ENCODE results near the gene TAB2.
"Not testable (repeated sequence)": the region's sequence is repeated elsewhere in the genome, so short reads cannot be mapped to it uniquely, and the experiment has no call there.

TAB2 gene

GRCh38 chr6:149316108-149316727 lies 1.3 kb upstream of the TAB2 start:
- DNase-seq (ENCODE audit: low read depth, low spot score): no peak
- in situ Hi-C loops (cut with HindIII; ENCODE audit: low sequenced_read_pairs): no loop called here
- no peak for TF ChIP-seq CTCF (IDR thresholded peaks at IDR 0.05; ENCODE audit: low read depth, low read length)
- H3K4me3 ChIP-seq (ENCODE audit: low read depth, low read length): peak overlapping the region; percentile 75

DNA sequence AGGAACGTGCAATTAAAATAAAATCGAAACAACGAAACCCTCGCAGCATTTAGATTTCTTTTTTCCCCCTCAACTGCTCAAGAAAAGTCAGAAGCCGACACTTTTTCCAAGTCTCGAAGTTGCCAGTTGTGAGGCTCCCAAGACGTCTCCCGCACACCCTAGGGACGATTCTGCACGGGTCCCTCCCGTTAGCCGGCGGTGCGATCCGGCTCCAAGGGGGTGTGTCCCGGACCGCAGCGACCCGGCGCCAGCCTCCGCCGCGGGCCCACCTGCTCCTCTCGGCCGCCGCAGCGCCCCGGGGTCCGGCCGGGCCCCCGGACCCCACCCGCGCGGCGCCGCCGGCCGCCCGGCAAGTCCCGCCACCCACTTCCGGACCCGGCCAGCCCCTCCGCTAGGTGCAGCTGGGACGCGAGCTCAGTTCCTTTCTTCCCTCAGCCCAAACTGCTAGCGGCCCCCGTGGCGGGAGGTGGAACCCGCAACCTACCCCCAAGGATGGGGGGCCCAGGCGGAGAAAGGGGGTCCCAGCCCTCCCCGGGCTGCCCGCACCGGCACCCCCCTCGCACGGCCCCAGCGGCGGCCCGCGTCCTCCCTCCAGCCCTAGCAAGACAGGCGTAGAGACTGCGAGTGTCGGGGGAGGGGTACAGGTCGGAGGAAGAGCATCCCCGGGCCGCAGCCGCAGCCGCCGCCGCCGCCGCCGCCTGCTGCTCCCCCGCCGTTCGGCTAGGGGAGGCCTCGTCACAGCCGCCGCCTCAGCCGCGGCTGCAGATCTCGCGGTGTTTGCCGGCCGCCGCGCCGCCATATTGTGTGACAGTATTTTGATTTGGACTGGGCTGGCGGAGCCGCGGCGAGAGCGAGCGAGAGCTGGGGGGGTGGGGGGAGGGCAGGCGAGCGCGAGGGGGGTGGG lies 520 bp upstream of the TAB2 start:
- no peak for TF ChIP-seq CTCF (IDR thresholded peaks at IDR 0.05; ENCODE audit: low read depth, low read length)
- in situ Hi-C loops (cut with HindIII; ENCODE audit: low sequenced_read_pairs): no loop called here
- H3K4me3 ChIP-seq (ENCODE audit: low read depth, low read length): peak overlapping the region; percentile 75
- peak; percentile 96 for DNase-seq (ENCODE audit: low read depth, low spot score)

- in situ Hi-C loops (cut with HindIII; ENCODE audit: low sequenced_read_pairs): no loop called here
- peak overlapping the region; percentile 66 for H3K4me3 ChIP-seq (ENCODE audit: low read depth, low read length)
- DNase-seq (ENCODE audit: low read depth, low spot score): peak; percentile 27
- TF ChIP-seq CTCF (IDR thresholded peaks at IDR 0.05; ENCODE audit: low read depth, low read length): no peak
These were observed 1.2 kb downstream of the TAB2 start for GRCh38 chr6:149318581-149319286.

DNA sequence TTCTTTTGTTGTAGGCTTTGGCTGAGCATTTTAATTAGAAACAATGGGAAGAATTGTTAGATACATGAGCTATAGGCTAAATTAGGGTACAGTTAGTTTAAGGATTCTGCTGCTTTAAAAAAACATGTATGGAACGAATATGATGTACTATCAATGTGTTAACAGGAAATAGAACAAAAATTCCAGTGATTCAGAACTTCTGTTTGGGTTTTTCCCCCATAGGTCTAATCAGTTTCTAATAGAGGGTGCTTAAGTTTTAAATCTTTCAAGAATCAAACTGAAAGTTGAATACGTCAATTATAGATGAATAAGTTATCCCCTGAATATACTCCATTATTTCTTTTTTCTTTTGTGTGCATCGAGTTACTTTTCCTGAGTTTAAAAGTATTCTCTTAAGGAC lies 1.9 kb downstream of the TAB2 start:
- TF ChIP-seq CTCF (IDR thresholded peaks at IDR 0.05; ENCODE audit: low read depth, low read length): no peak
- peak overlapping the region; percentile 66 for H3K4me3 ChIP-seq (ENCODE audit: low read depth, low read length)
- in situ Hi-C loops (cut with HindIII; ENCODE audit: low sequenced_read_pairs): no loop called here
- DNase-seq (ENCODE audit: low read depth, low spot score): no peak

GRCh38 chr6:149320016-149320415 lies 2.5 kb downstream of the TAB2 start:
- H3K4me3 ChIP-seq (ENCODE audit: low read depth, low read length): peak overlapping the region; percentile 66
- DNase-seq (ENCODE audit: low read depth, low spot score); in situ Hi-C loops (cut with HindIII; ENCODE audit: low sequenced_read_pairs): not testable (repeated sequence)

DNA sequence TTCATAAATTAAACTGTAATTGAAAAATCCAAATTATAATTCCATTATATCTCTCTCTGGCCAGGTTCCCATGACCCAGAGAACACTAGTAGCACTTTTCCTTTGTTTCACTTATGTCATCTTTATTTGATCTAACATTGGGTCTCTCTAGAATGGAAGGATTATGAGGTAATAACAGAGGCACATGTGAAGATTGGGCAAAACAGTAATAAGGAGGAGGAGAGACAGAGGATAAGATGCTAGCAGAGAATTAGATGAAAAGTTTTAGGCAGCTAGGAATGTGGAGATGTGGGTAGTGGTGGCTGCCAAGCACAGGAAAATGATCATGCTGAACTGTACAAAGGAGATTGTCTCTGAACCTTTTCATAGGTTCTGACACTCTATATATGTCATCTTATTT lies 3.3 kb downstream of the TAB2 start:
- TF ChIP-seq CTCF (IDR thresholded peaks at IDR 0.05; ENCODE audit: low read depth, low read length): no peak
- DNase-seq (ENCODE audit: low read depth, low spot score): peak; percentile 15
- in situ Hi-C loops (cut with HindIII; ENCODE audit: low sequenced_read_pairs): no loop called here
- no peak overlapping the region for H3K4me3 ChIP-seq (ENCODE audit: low read depth, low read length)

Data from astrocyte of the spinal cord (primary cell).